Measurements from ENCODE around the gene RNF123. TPM values are rescaled to one million over a fixed set of nuclear protein-coding genes. Genes with fewer than 3 reads are reported as not detected.

RNF123 gene
- 10 to 100 TPM; 23.6 to 88.3 (median 33.9) TPM for total RNA-seq

DNA sequence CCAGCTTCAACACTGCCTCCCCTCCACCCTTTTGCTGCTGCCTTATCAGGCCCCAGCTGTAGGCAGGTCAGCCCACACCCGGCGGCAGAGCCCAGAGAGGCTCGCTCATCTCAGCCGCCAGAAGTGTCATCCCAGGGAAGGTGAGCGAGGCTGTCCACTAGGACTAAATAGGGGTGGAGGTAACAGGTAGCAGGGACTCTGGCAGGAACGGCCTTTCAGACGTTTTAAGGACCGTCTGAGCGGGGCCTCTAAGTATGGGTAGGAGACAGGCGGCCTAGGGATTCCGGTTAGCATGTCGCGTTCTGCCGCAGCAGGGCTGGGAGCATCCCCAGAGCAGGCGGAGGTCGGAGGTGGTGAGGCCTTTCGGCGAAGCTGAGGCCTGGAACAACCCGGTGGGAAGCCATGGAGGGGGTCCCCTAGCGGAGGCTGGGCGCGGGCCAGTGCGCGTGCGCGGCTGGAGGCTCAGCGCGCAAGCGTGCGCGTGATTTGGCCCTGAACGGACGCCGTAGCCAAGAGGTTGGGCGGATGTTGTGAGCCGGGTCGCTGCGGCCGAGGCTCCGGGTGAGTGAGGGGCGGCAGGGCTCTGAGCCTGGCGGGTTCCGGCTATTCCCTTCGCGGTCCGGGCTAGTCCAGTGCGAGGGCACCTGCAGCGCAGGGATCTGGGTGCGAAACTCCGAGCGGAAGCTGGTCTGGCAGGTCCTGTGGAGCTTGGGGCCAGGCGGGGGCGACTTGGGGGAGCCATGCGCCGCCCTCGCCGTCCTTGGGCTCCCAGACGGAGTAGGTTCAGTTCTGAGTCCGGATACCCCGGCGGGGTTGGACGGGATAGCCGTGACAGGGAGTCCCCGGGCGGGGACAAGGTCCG lies at the start of gene RNF123, which contains the start of gene MST1:
RNF123 (plus strand) TSS at position 512 of the 862 bp plus-strand sequence. CDS start 1,609 bp downstream, outside the sequence.
MST1 (minus strand) TSS at position 429 of the 862 bp plus-strand sequence. CDS start 783 bp downstream, outside the sequence.
- Histone ChIP-seq H3K4me1 (peaks cover 48% of the 10 kb centered on the region), H3K36me3 (peaks cover 5% of the 10 kb centered on the region), H3K27me3 (no peaks in the 10 kb centered on the region), H3K9me3 (no peaks in the 10 kb centered on the region), H3K27ac (peak within 1 kb of the TSS; percentile 64), H3K4me3 (peak within 1 kb of the TSS; percentile 99)
- WGBS: 2% methylated on average over 9 of the region's 66 CpGs
- peak in 1 of 3 donors; percentile 77 for TF ChIP-seq POLR2AphosphoS5 (IDR thresholded peaks at IDR 0.05)
- no peak for TF ChIP-seq POLR2A (IDR thresholded peaks at IDR 0.05)
- TF ChIP-seq, protein P1, sequence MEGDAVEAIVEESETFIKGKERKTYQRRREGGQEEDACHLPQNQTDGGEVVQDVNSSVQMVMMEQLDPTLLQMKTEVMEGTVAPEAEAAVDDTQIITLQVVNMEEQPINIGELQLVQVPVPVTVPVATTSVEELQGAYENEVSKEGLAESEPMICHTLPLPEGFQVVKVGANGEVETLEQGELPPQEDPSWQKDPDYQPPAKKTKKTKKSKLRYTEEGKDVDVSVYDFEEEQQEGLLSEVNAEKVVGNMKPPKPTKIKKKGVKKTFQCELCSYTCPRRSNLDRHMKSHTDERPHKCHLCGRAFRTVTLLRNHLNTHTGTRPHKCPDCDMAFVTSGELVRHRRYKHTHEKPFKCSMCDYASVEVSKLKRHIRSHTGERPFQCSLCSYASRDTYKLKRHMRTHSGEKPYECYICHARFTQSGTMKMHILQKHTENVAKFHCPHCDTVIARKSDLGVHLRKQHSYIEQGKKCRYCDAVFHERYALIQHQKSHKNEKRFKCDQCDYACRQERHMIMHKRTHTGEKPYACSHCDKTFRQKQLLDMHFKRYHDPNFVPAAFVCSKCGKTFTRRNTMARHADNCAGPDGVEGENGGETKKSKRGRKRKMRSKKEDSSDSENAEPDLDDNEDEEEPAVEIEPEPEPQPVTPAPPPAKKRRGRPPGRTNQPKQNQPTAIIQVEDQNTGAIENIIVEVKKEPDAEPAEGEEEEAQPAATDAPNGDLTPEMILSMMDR (IDR thresholded peaks at IDR 0.05): peak in 1 of 2 donors; percentile 29
- DNase-seq (ENCODE audit: low spot score in 2 of 2): peak; percentile 91 to 93

DNA sequence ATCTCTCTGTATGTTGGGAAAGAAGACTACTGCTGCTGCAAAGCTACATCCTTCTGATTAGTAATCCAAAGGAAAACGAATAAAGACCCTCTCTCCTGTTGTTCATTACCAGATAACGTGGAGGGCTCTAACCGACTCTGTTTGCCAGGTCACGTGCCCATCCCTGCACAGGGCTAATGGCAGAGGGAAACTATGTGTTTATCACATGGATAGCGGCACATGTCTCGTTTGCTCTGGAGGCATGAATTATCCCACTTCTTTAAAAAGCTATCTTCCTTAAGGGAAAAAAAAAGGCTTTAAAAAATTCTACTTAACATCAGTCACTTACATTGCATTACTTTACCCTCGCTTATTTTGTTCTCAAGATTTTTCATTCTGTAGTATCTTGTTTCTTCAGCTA lies 48.1 kb upstream of the RNF123 start:
- no peaks in the 10 kb centered on the region for H3K9me3 ChIP-seq
- H3K27me3 ChIP-seq: no peaks in the 10 kb centered on the region
- no peak overlapping the region for H3K4me3 ChIP-seq
- TF ChIP-seq POLR2AphosphoS5 (IDR thresholded peaks at IDR 0.05): no peak
- no peak for TF ChIP-seq POLR2A (IDR thresholded peaks at IDR 0.05)
- TF ChIP-seq, protein P1 (IDR thresholded peaks at IDR 0.05): no peak
- TF ChIP-seq EP300 (IDR thresholded peaks at IDR 0.05): no peak
- WGBS: 72% methylated on average over 7 of the region's 7 CpGs
- H3K36me3 ChIP-seq: no peaks in the 10 kb centered on the region
- no peak overlapping the region for H3K27ac ChIP-seq
- peaks cover 6% of the 10 kb centered on the region for H3K4me1 ChIP-seq
- DNase-seq (ENCODE audit: low spot score in 2 of 2): no peak

DNA sequence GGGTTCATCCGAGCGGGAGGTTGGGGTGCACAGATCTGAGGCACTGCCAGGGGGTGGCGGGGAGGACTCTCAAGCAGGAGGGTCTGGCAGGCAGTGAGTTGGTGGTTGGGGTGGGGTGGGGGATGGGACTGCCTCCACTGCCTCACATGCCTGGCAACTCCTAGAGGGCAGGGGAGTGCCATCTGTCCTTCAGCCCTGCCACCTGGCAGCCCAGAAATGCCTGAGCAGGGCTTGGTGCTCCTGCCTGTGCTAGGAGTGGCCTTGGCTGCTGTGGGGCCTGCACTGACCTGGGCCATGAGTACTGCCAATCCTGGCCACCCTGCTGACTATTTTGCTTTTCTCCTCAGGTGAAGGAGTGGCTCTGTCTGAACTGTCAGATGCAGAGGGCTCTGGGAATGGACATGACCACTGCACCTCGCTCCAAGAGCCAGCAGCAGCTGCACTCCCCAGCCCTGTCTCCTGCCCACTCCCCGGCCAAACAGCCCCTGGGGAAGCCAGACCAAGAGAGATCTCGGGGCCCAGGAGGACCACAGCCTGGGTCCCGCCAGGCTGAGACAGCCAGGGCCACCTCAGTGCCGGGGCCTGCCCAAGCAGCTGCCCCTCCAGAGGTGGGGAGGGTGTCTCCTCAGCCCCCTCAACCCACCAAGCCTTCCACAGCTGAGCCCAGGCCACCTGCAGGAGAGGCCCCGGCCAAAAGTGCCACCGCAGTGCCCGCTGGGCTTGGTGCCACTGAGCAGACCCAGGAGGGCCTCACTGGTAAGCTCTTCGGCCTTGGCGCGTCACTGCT lies 47.2 kb upstream of the RNF123 start:
- 97% methylated on average over 7 of the region's 14 CpGs for WGBS
- no peaks in the 10 kb centered on the region for H3K27me3 ChIP-seq
- no peaks in the 10 kb centered on the region for H3K9me3 ChIP-seq
- H3K4me3 ChIP-seq: no peak overlapping the region
- no peak for TF ChIP-seq POLR2AphosphoS5 (IDR thresholded peaks at IDR 0.05)
- no peak for TF ChIP-seq EP300 (IDR thresholded peaks at IDR 0.05)
- TF ChIP-seq POLR2A (IDR thresholded peaks at IDR 0.05): no peak
- TF ChIP-seq, protein P1 (IDR thresholded peaks at IDR 0.05): no peak
- no peak for DNase-seq (ENCODE audit: low spot score in 2 of 2)
- peaks cover 6% of the 10 kb centered on the region for H3K4me1 ChIP-seq
- no peaks in the 10 kb centered on the region for H3K36me3 ChIP-seq
- no peak overlapping the region for H3K27ac ChIP-seq

DNA sequence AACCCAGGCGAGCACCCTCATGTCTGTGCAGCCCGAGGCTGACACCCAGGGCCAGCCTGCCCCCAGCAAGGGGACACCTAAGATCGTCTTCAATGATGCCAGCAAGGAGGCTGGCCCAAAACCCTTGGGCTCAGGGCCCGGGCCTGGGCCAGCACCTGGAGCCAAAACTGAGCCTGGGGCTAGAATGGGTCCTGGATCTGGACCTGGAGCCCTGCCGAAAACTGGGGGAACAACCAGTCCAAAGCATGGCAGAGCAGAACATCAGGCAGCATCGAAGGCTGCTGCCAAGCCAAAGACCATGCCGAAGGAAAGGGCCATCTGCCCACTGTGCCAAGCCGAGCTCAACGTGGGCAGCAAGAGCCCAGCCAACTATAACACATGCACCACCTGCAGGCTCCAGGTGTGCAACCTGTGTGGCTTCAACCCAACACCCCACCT lies 46.6 kb upstream of the RNF123 start:
- no peak for DNase-seq (ENCODE audit: low spot score in 2 of 2)
- Histone ChIP-seq H3K4me1 (peaks cover 6% of the 10 kb centered on the region), H3K36me3 (no peaks in the 10 kb centered on the region), H3K4me3 (no peak overlapping the region), H3K9me3 (no peaks in the 10 kb centered on the region), H3K27me3 (no peaks in the 10 kb centered on the region), H3K27ac (no peak overlapping the region)
- TF ChIP-seq POLR2A (IDR thresholded peaks at IDR 0.05) (no peak), POLR2AphosphoS5 (IDR thresholded peaks at IDR 0.05) (no peak), EP300 (IDR thresholded peaks at IDR 0.05) (no peak)
- TF ChIP-seq, protein P1 (IDR thresholded peaks at IDR 0.05): no peak
- WGBS: 86% methylated on average over 7 of the region's 9 CpGs
